ENCODE measurements around the gene HOXA10.

The HOXA10 gene

GRCh38 chr7:27145914-27146412 is 28.2 kb downstream of the HOXA10 start:
- TF ChIP-seq SIN3A (IDR thresholded peaks at IDR 0.05; ENCODE audit: borderline replicate concordance, insufficient read depth, low read length) (no peak), REST (IDR thresholded peaks at IDR 0.05; ENCODE audit: insufficient read depth in 1 of 2, low read depth in 2 of 2, low read length in 2 of 2) (no peak), FOXP2 (optimal IDR thresholded peaks at IDR 0.05; ENCODE audit: borderline replicate concordance, extremely low read depth, extremely low read length, insufficient read depth) (no peak), POLR2AphosphoS5 (IDR thresholded peaks at IDR 0.05; ENCODE audit: low read depth, low read length) (no peak), TAF1 (IDR thresholded peaks at IDR 0.05; ENCODE audit: borderline replicate concordance, insufficient read depth, low read length) (no peak)

GRCh38 chr7:27145165-27145913 is 28.8 kb downstream of the HOXA10 start:
- TF ChIP-seq REST (IDR thresholded peaks at IDR 0.05; ENCODE audit: insufficient read depth in 1 of 2, low read depth in 2 of 2, low read length in 2 of 2) = no peak
- TF ChIP-seq FOXP2 (optimal IDR thresholded peaks at IDR 0.05; ENCODE audit: borderline replicate concordance, extremely low read depth, extremely low read length, insufficient read depth) = no peak
- TF ChIP-seq SIN3A (IDR thresholded peaks at IDR 0.05; ENCODE audit: borderline replicate concordance, insufficient read depth, low read length) = no peak
- no peak for TF ChIP-seq POLR2AphosphoS5 (IDR thresholded peaks at IDR 0.05; ENCODE audit: low read depth, low read length)
- no peak for TF ChIP-seq TAF1 (IDR thresholded peaks at IDR 0.05; ENCODE audit: borderline replicate concordance, insufficient read depth, low read length)

DNA sequence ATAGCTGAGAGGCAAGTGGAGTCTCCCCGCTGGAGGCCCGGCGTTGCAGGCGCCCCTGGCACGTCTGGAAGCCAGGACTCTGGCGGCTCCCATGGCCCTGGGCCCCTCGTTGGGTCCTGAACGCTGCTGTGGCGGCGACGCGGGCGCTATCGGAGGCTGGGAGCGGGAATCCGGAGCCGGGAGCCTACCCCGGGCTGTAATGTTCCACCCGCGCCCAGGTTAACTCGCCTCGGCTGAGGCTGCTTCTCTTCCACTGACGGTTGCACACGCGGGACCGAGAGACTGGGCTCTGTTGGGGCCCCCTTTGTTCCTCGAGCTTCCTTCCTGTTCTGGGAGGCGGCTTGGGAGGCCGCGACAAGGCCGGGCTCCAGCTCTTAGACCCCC is 29.3 kb downstream of the HOXA10 start:
- no peak for TF ChIP-seq REST (IDR thresholded peaks at IDR 0.05; ENCODE audit: insufficient read depth in 1 of 2, low read depth in 2 of 2, low read length in 2 of 2)
- TF ChIP-seq POLR2AphosphoS5 (IDR thresholded peaks at IDR 0.05; ENCODE audit: low read depth, low read length) = no peak
- no peak for TF ChIP-seq TAF1 (IDR thresholded peaks at IDR 0.05; ENCODE audit: borderline replicate concordance, insufficient read depth, low read length)
- TF ChIP-seq SIN3A (IDR thresholded peaks at IDR 0.05; ENCODE audit: borderline replicate concordance, insufficient read depth, low read length) = no peak
- no peak for TF ChIP-seq FOXP2 (optimal IDR thresholded peaks at IDR 0.05; ENCODE audit: borderline replicate concordance, extremely low read depth, extremely low read length, insufficient read depth)

DNA sequence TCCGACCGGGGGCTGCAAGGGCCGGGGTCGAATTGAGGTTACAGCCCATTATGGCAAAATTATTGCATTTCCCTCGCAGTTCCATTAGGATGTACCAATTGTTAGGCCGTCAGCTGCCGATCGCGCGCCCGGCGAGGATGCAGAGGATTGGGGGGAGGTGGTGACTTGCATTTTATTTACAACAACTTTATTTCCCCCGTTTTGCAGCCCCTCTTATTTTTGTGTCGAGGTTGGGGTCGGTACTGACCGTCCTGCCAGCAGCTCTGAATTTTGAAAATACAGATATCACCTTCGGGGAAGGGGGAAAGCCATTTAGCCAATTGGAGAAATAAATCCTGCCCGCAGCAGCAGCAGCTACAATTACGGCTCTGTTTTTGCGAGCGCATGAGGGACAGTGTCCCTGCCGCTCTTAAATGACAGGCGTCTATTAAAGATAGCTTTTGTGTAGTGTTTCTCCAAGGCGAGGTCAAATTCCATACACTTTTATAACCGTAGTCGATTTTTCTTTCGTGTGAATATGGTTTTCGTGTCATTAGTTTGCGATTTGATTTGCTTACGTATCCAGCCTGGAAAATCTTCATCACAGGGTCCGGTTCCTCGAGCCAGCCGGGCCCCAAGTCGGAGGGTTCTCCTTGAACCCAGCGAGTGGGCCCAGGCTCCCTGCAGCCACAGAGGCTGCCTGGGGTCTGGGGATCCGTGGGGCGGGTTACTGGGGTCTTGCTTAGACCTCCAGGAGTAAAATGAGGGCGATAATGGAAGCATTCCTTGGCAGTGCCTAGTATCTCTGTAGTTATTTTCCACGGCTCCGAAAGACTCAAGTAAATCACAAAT is 30.0 kb downstream of the HOXA10 start:
- TF ChIP-seq POLR2AphosphoS5 (IDR thresholded peaks at IDR 0.05; ENCODE audit: low read depth, low read length) (no peak), FOXP2 (optimal IDR thresholded peaks at IDR 0.05; ENCODE audit: borderline replicate concordance, extremely low read depth, extremely low read length, insufficient read depth) (no peak), TAF1 (IDR thresholded peaks at IDR 0.05; ENCODE audit: borderline replicate concordance, insufficient read depth, low read length) (no peak), REST (IDR thresholded peaks at IDR 0.05; ENCODE audit: insufficient read depth in 1 of 2, low read depth in 2 of 2, low read length in 2 of 2) (no peak), SIN3A (IDR thresholded peaks at IDR 0.05; ENCODE audit: borderline replicate concordance, insufficient read depth, low read length) (no peak)
